ENCODE data around the gene FASTKD1.
A peak's percentile ranks its signal among the peaks of the same experiment; 100 is the strongest.

GRCh38 chr2:169528271-169528701 is 45.4 kb downstream of the FASTKD1 start:
- peak; percentile 67 for TF ChIP-seq RAD21 (IDR thresholded peaks at IDR 0.05; ENCODE audit: low read depth)
- TF ChIP-seq, protein P1, sequence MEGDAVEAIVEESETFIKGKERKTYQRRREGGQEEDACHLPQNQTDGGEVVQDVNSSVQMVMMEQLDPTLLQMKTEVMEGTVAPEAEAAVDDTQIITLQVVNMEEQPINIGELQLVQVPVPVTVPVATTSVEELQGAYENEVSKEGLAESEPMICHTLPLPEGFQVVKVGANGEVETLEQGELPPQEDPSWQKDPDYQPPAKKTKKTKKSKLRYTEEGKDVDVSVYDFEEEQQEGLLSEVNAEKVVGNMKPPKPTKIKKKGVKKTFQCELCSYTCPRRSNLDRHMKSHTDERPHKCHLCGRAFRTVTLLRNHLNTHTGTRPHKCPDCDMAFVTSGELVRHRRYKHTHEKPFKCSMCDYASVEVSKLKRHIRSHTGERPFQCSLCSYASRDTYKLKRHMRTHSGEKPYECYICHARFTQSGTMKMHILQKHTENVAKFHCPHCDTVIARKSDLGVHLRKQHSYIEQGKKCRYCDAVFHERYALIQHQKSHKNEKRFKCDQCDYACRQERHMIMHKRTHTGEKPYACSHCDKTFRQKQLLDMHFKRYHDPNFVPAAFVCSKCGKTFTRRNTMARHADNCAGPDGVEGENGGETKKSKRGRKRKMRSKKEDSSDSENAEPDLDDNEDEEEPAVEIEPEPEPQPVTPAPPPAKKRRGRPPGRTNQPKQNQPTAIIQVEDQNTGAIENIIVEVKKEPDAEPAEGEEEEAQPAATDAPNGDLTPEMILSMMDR (IDR thresholded peaks at IDR 0.05 in 2 of 3, conservative IDR thresholded peaks at IDR 0.05 in 1 of 3; ENCODE audit: borderline replicate concordance in 1 of 3, insufficient read depth in 1 of 3, low read depth in 2 of 3, low read length in 2 of 3) = peak; percentile 59 to 92 (median 83)
- no peak for TF ChIP-seq EZH2phosphoT487 (IDR thresholded peaks at IDR 0.05; ENCODE audit: borderline replicate concordance)
- no peak for TF ChIP-seq SIN3A (IDR thresholded peaks at IDR 0.05; ENCODE audit: low read depth)
- TF ChIP-seq TCF7L2 (IDR thresholded peaks at IDR 0.05; ENCODE audit: borderline replicate concordance, extremely low read depth, insufficient read depth, insufficient read length) = no peak
- TF ChIP-seq REST (IDR thresholded peaks at IDR 0.05; ENCODE audit: low read depth) = no peak
- TF ChIP-seq FOSL1 (IDR thresholded peaks at IDR 0.05; ENCODE audit: low read depth) = no peak
- TF ChIP-seq ELF1 (IDR thresholded peaks at IDR 0.05; ENCODE audit: borderline replicate concordance, low read depth) = no peak
- no peak for TF ChIP-seq EZH2 (IDR thresholded peaks at IDR 0.05)
- TF ChIP-seq POLR2A (IDR thresholded peaks at IDR 0.05; ENCODE audit: borderline replicate concordance, extremely low read depth, insufficient read depth, insufficient read length) = no peak
- no peak for TF ChIP-seq SP1 (IDR thresholded peaks at IDR 0.05; ENCODE audit: low read depth)
- no peak for TF ChIP-seq ZNF274 (IDR thresholded peaks at IDR 0.05; ENCODE audit: low read depth, low read length)

All from HCT116 (cell line).